Measurements from ENCODE around the gene GCH1. TPM values are rescaled to one million over a fixed set of nuclear protein-coding genes. Genes with fewer than 3 reads are reported as not detected.

Gene GCH1, protein sequence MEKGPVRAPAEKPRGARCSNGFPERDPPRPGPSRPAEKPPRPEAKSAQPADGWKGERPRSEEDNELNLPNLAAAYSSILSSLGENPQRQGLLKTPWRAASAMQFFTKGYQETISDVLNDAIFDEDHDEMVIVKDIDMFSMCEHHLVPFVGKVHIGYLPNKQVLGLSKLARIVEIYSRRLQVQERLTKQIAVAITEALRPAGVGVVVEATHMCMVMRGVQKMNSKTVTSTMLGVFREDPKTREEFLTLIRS
- total RNA-seq = 1.4 and 31.7 TPM in 2 replicates

DNA sequence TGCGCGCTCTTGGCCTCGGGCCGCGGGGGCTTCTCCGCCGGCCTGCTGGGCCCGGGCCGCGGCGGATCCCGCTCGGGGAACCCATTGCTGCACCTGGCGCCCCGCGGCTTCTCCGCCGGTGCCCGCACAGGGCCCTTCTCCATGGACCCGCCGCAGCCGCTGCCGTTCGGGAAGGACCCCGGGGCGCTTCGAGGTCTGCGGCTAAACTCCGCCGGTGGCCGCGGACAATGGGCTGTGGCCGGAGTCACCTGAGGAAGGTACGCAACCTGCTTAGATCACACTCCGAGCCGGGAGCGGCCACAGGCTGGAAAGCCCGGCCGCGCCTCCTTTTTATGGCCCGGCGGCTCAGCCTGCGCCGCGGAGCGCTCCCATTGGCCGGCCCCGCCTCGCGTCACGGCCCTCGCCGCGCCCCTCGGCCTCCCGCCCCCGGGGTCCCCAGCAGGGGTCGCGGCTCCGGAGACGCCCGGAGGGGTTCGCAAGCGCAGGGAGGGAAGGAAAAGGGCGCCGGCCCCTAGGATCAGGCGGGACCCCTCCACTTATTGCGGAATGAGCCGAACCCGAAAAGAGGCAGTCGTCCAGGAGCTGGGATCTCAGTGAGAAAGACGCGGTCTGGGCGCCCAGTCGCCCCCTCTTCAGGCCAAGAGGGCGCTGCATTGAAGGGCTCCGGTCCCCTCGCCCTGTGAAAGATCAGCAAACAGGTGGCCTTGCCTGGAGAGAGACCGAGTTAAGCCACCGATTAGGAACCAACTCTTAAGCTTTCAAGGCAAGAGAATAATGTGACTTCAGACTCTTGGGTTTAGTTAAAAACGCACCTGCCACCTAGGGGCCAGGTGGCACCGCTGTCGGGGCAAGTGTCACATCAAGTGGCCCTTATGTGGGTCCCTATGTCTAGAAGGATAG, at the start of gene GCH1:
Gene GCH1 (minus strand): TSS at position 306 of the 900 bp plus-strand sequence. CDS start 163 bp downstream, at position 143.

Small RNA genes within 50 kb of the gene (small RNA-seq; reads per million reads assigned to genes)
- gene MIR4308 (ENCODE audit: low replicate concordance) (not detected), gene RNU6ATAC9P (ENCODE audit: low replicate concordance) (not detected)

Other genes with a start within 250 kb of the GCH1 start
- gene WDHD1, start 124.3 kb upstream of the GCH1 start, total RNA-seq = 3.3 and 22.0 TPM in 2 replicates
- gene SOCS4, start 124.4 kb upstream of the GCH1 start, total RNA-seq = 14.2 and 23.8 TPM in 2 replicates
- gene MAPK1IP1L, start 148.8 kb upstream of the GCH1 start, total RNA-seq = 28.7 and 69.9 TPM in 2 replicates
- gene LGALS3, start 226.4 kb upstream of the GCH1 start, total RNA-seq = 113 and 156 TPM in 2 replicates